Globus pallidus (tissue), 1 donor: ENCODE data around the gene F3.
"Not testable (repeated sequence)": the region's sequence is repeated elsewhere in the genome, so short reads cannot be mapped to it uniquely, and the experiment has no call there.

ENCODE experiments used
- DNase-seq: peaks from one replicate; pipeline ENCODE4 v3.0.0-alpha.2; 2015; ENCODE audit warnings: low spot score

F3 gene

GRCh38 chr1:94541246-94542087 is at the start of gene F3:
F3 (minus strand) TSS chr1:94541759; CDS start chr1:94541636, 123 bp downstream.
- peak; percentile 69 for DNase-seq

GRCh38 chr1:94590203-94591137 is 48.9 kb upstream of the F3 start:
- peak; percentile 28 for DNase-seq

GRCh38 chr1:94589728-94590127 is 48.2 kb upstream of the F3 start:
- DNase-seq, result no peak

- no peak for DNase-seq
These were observed 41.0 kb upstream of the F3 start for GRCh38 chr1:94582565-94582964.

- no peak for DNase-seq
These were observed 39.0 kb upstream of the F3 start for GRCh38 chr1:94580367-94581115.

GRCh38 chr1:94579876-94580294 is 38.3 kb upstream of the F3 start:
- no peak for DNase-seq

- DNase-seq, result no peak
These were observed 37.3 kb upstream of the F3 start for GRCh38 chr1:94578856-94579255.

- DNase-seq, result not testable (repeated sequence)
These were observed 32.4 kb upstream of the F3 start for GRCh38 chr1:94573917-94574316.

GRCh38 chr1:94572780-94573179 is 31.2 kb upstream of the F3 start:
- DNase-seq, result no peak

- not testable (repeated sequence) for DNase-seq
These were observed 29.4 kb upstream of the F3 start for GRCh38 chr1:94570965-94571364.

- DNase-seq, result not testable (repeated sequence)
These were observed 27.2 kb upstream of the F3 start for GRCh38 chr1:94568806-94569205.

- DNase-seq, result not testable (repeated sequence)
These were observed 26.5 kb upstream of the F3 start for GRCh38 chr1:94567975-94568607.

GRCh38 chr1:94566436-94566835 is 24.9 kb upstream of the F3 start:
- DNase-seq, result not testable (repeated sequence)

- no peak for DNase-seq
These were observed 24.3 kb upstream of the F3 start for GRCh38 chr1:94565901-94566300.

GRCh38 chr1:94562519-94563260 is 21.1 kb upstream of the F3 start:
- DNase-seq, result no peak

GRCh38 chr1:94560333-94560732 is 18.8 kb upstream of the F3 start:
- DNase-seq, result no peak

GRCh38 chr1:94559921-94560320 is 18.4 kb upstream of the F3 start:
- DNase-seq, result no peak

GRCh38 chr1:94555091-94555490 is 13.5 kb upstream of the F3 start:
- DNase-seq, result no peak

GRCh38 chr1:94554580-94554979 is 13.0 kb upstream of the F3 start:
- no peak for DNase-seq

- DNase-seq, result no peak
These were observed 12.4 kb upstream of the F3 start for GRCh38 chr1:94553931-94554330.

- no peak for DNase-seq
These were observed 11.8 kb upstream of the F3 start for GRCh38 chr1:94553323-94553730.
